Ovary (tissue), 3 donors: ENCODE measurements around the gene WDR53.

Source experiments
- EP300 ChIP-seq: sonication (generic); formaldehyde crosslinking; IDR thresholded peaks from one replicate; pipeline ENCODE4 v1.6.1; 2017; ENCODE audit warnings: antibody characterized with exemption
- POLR2A ChIP-seq: fragments of 450-650 bp; IDR thresholded peaks from one replicate; pipeline ENCODE4 v1.6.1; 2017; ENCODE audit warnings: antibody characterized with exemption, mild to moderate bottlenecking, moderate library complexity
- TF ChIP-seq, protein P1 (sequence below), 3 donors: fragments of 450-650 bp in 2 of 3; fragments of 200-600 bp in 1 of 3; IDR thresholded peaks; one replicate each; pipeline versions ENCODE4 v1.5.1 to v1.8.0; 2016 to 2022; ENCODE audit warnings: antibody characterized with exemption in 3 of 3, mild to moderate bottlenecking in 1 of 3
- donor health status: DM: no; HTN: no; CAD: no.

DNA sequence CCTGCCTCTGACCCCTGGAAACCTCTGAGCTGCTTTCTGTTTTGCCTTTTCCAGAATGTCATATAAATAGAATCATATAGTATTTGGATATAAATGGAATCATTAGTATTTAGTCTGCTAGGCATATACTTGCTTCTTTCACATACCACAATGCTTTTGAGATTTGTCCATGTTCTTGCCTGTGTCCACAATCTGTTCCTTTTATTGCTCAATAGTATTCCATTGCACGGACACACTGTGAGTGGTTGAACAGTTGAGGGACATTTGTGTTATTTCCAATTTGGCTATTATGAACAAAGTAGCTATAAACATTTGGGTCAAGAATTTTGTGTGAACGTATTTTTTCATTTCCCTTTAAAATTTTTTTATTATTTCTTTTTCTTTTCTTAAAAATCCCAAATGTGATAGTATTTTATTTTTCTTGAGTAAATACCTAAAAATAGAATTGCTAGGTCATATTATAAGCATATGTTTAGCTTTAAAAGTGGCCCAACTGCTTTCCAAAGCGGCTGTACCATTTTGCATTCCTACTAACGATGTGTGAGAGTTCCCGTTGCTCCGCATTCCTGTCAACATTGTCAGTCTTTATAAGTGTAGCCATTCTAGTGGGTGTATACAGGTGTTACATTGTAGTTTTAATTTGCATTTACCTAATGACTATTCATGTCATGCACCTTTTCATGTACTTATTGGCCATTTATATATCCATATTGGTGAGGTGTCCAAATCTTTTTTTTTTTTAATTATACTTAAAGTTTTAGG lies 26.5 kb downstream of the WDR53 start:
- TF ChIP-seq, protein P1, sequence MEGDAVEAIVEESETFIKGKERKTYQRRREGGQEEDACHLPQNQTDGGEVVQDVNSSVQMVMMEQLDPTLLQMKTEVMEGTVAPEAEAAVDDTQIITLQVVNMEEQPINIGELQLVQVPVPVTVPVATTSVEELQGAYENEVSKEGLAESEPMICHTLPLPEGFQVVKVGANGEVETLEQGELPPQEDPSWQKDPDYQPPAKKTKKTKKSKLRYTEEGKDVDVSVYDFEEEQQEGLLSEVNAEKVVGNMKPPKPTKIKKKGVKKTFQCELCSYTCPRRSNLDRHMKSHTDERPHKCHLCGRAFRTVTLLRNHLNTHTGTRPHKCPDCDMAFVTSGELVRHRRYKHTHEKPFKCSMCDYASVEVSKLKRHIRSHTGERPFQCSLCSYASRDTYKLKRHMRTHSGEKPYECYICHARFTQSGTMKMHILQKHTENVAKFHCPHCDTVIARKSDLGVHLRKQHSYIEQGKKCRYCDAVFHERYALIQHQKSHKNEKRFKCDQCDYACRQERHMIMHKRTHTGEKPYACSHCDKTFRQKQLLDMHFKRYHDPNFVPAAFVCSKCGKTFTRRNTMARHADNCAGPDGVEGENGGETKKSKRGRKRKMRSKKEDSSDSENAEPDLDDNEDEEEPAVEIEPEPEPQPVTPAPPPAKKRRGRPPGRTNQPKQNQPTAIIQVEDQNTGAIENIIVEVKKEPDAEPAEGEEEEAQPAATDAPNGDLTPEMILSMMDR (IDR thresholded peaks at IDR 0.05): no peak
- TF ChIP-seq POLR2A (no peak), EP300 (no peak)
